ENCODE results near the gene MKKS.

MKKS gene

GRCh38 chr20:10478930-10479329, 44.9 kb upstream of the MKKS start:
- no peaks in the 10 kb centered on the region for H3K27me3 ChIP-seq (ENCODE audit: insufficient read depth, low read length, poor library complexity)
- no peaks in the 10 kb centered on the region for H3K36me3 ChIP-seq (ENCODE audit: insufficient read depth, low read length)
- H3K9ac ChIP-seq (ENCODE audit: low read depth, low read length): no peak overlapping the region
- no peak for TF ChIP-seq EZH2 (IDR thresholded peaks at IDR 0.05; ENCODE audit: borderline replicate concordance, low read depth, low read length, severe bottlenecking)
- no peak for TF ChIP-seq CTCF (IDR thresholded peaks at IDR 0.05; ENCODE audit: borderline replicate concordance, extremely low read depth, low read length, poor library complexity, severe bottlenecking)
- no peak overlapping the region for H3K4me2 ChIP-seq (ENCODE audit: insufficient read depth, low read length)
- H3K4me1 ChIP-seq (ENCODE audit: insufficient read depth, low read length): no peaks in the 10 kb centered on the region
- DNase-seq (no peak), ATAC-seq (ENCODE audit: insufficient read depth, low read depth) (no peak)
- H2AFZ ChIP-seq (ENCODE audit: low read depth, low read length): no peak overlapping the region
- peaks cover 7% of the 10 kb centered on the region; the same call in 1 of the 2 replicates for H4K20me1 ChIP-seq (ENCODE audit: insufficient read depth, low read length)
- H3K4me3 ChIP-seq (ENCODE audit: low read depth in 1 of 2, low read length in 2 of 2): no peak overlapping the region
- no peak overlapping the region for H3K27ac ChIP-seq (ENCODE audit: low read length)
- no peaks in the 10 kb centered on the region for H3K9me3 ChIP-seq (ENCODE audit: insufficient read depth, low read length, severe bottlenecking)
- peaks cover 53% of the 10 kb centered on the region for H3K79me2 ChIP-seq (ENCODE audit: insufficient read depth, low read length)

- H3K36me3 ChIP-seq (ENCODE audit: insufficient read depth, low read length): no peaks in the 10 kb centered on the region
- H3K4me2 ChIP-seq (ENCODE audit: insufficient read depth, low read length): no peak overlapping the region
- ATAC-seq (ENCODE audit: insufficient read depth, low read depth) (no peak), DNase-seq (no peak)
- no peaks in the 10 kb centered on the region for H3K4me1 ChIP-seq (ENCODE audit: insufficient read depth, low read length)
- no peak overlapping the region for H3K9ac ChIP-seq (ENCODE audit: low read depth, low read length)
- H3K27ac ChIP-seq (ENCODE audit: low read length): no peak overlapping the region
- no peak overlapping the region for H2AFZ ChIP-seq (ENCODE audit: low read depth, low read length)
- H4K20me1 ChIP-seq (ENCODE audit: insufficient read depth, low read length): peaks cover 7% of the 10 kb centered on the region; the same call in 1 of the 2 replicates
- no peak overlapping the region for H3K4me3 ChIP-seq (ENCODE audit: low read depth in 1 of 2, low read length in 2 of 2)
- no peaks in the 10 kb centered on the region for H3K9me3 ChIP-seq (ENCODE audit: insufficient read depth, low read length, severe bottlenecking)
- H3K27me3 ChIP-seq (ENCODE audit: insufficient read depth, low read length, poor library complexity): no peaks in the 10 kb centered on the region
- H3K79me2 ChIP-seq (ENCODE audit: insufficient read depth, low read length): peaks cover 48% of the 10 kb centered on the region
- TF ChIP-seq CTCF (IDR thresholded peaks at IDR 0.05; ENCODE audit: borderline replicate concordance, extremely low read depth, low read length, poor library complexity, severe bottlenecking) (no peak), EZH2 (IDR thresholded peaks at IDR 0.05; ENCODE audit: borderline replicate concordance, low read depth, low read length, severe bottlenecking) (no peak)
These were observed 44.2 kb upstream of the MKKS start for GRCh38 chr20:10478205-10478604.

- no peak for ATAC-seq (ENCODE audit: insufficient read depth, low read depth)
- DNase-seq: no peak
- no peak overlapping the region for H3K4me3 ChIP-seq (ENCODE audit: low read depth in 1 of 2, low read length in 2 of 2)
These were observed 42.3 kb upstream of the MKKS start for GRCh38 chr20:10476319-10476724.

More at GRCh38 chr20:10476319-10476724, 42.3 kb upstream of the MKKS start:
- Histone ChIP-seq H3K4me1 (ENCODE audit: insufficient read depth, low read length) (no peaks in the 10 kb centered on the region), H3K4me2 (ENCODE audit: insufficient read depth, low read length) (no peak overlapping the region), H4K20me1 (ENCODE audit: insufficient read depth, low read length) (peaks cover 7% of the 10 kb centered on the region; the same call in 1 of the 2 replicates), H3K27me3 (ENCODE audit: insufficient read depth, low read length, poor library complexity) (no peaks in the 10 kb centered on the region), H2AFZ (ENCODE audit: low read depth, low read length) (no peak overlapping the region), H3K9ac (ENCODE audit: low read depth, low read length) (no peak overlapping the region), H3K9me3 (ENCODE audit: insufficient read depth, low read length, severe bottlenecking) (no peaks in the 10 kb centered on the region), H3K27ac (ENCODE audit: low read length) (no peak overlapping the region), H3K36me3 (ENCODE audit: insufficient read depth, low read length) (no peaks in the 10 kb centered on the region), H3K79me2 (ENCODE audit: insufficient read depth, low read length) (peaks cover 43% of the 10 kb centered on the region)
- no peak for TF ChIP-seq EZH2 (IDR thresholded peaks at IDR 0.05; ENCODE audit: borderline replicate concordance, low read depth, low read length, severe bottlenecking)
- TF ChIP-seq CTCF (IDR thresholded peaks at IDR 0.05; ENCODE audit: borderline replicate concordance, extremely low read depth, low read length, poor library complexity, severe bottlenecking): no peak
